ENCODE data around the gene AP3D1.
A peak's percentile ranks its signal among the peaks of the same experiment; 100 is the strongest.

Gene AP3D1

GRCh38 chr19:2180881-2181632 lies 29.7 kb upstream of the AP3D1 start:
- no peak for DNase-seq (ENCODE audit: low spot score)

- no peak for DNase-seq (ENCODE audit: low spot score)
Observed at GRCh38 chr19:2180114-2180513, 28.7 kb upstream of the AP3D1 start.

- no peak for DNase-seq (ENCODE audit: low spot score)
Observed at GRCh38 chr19:2179095-2179494, 27.7 kb upstream of the AP3D1 start.

GRCh38 chr19:2176337-2176994 lies 25.1 kb upstream of the AP3D1 start:
- DNase-seq (ENCODE audit: low spot score) = no peak

- no peak for DNase-seq (ENCODE audit: low spot score)
Observed at GRCh38 chr19:2175742-2176141, 24.4 kb upstream of the AP3D1 start.

GRCh38 chr19:2173767-2174577 lies 22.6 kb upstream of the AP3D1 start:
- no peak for DNase-seq (ENCODE audit: low spot score)

GRCh38 chr19:2173388-2173766 lies 22.0 kb upstream of the AP3D1 start:
- DNase-seq (ENCODE audit: low spot score) = no peak

GRCh38 chr19:2171349-2172145 lies 20.2 kb upstream of the AP3D1 start:
- peak; percentile 34 for DNase-seq (ENCODE audit: low spot score)

GRCh38 chr19:2170987-2171348 lies 19.6 kb upstream of the AP3D1 start:
- DNase-seq (ENCODE audit: low spot score) = no peak

GRCh38 chr19:2170219-2170618 lies 18.9 kb upstream of the AP3D1 start:
- no peak for DNase-seq (ENCODE audit: low spot score)

GRCh38 chr19:2168619-2169424 lies 17.5 kb upstream of the AP3D1 start:
- DNase-seq (ENCODE audit: low spot score) = peak; percentile 89

GRCh38 chr19:2167896-2168618 lies 16.7 kb upstream of the AP3D1 start:
- DNase-seq (ENCODE audit: low spot score) = peak; percentile 22

- no peak for DNase-seq (ENCODE audit: low spot score)
Observed at GRCh38 chr19:2166741-2167738, 15.7 kb upstream of the AP3D1 start.

GRCh38 chr19:2164020-2164998 lies 12.9 kb upstream of the AP3D1 start:
- no peak for DNase-seq (ENCODE audit: low spot score)

- no peak for DNase-seq (ENCODE audit: low spot score)
Observed at GRCh38 chr19:2160379-2160778, 9.0 kb upstream of the AP3D1 start.

- DNase-seq (ENCODE audit: low spot score) = no peak
Observed at GRCh38 chr19:2157452-2157851, 6.1 kb upstream of the AP3D1 start.

- DNase-seq (ENCODE audit: low spot score) = no peak
Observed at GRCh38 chr19:2154587-2155075, 3.3 kb upstream of the AP3D1 start.

GRCh38 chr19:2150794-2151338 lies 500 bp downstream of the AP3D1 start:
- peak; percentile 47 for DNase-seq (ENCODE audit: low spot score)
